ENCODE measurements around the gene IL33.

Gene IL33

GRCh38 chr9:6302417-6302816 is 86.8 kb downstream of the IL33 start:
- peak; percentile 20 for DNase-seq (ENCODE audit: low read depth)

- DNase-seq (ENCODE audit: low read depth) = no peak
Measured at GRCh38 chr9:6304232-6304631, 88.6 kb downstream of the IL33 start.

DNA sequence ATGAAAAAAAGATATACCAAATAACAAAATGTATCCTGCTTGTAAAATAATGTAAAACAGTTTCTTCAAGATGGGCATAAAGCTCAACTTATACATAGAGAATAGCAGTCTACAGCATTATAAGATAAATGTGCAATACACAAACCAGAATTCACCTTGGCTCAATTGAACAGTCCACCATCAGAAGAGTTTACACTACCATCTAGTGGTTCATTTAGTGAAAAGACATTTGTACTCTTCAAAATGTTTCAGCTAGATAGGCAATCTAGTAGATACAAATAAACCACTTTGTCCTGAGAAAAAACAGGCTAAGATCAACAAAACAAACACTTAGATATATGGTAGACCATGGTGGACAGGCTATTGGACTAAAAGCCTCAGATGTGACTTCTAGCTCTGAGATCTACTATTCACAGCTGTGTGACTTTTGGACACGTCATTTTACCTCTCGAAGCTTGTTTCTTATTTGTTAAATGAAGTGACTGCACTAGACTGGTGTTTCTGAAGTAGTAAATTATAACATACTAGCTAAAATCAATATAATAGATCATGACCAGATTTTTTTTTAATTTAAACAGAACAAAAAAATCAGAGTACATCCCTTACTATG is 90.5 kb downstream of the IL33 start:
- DNase-seq (ENCODE audit: low read depth) = peak; percentile 63
